OCI-LY1 (cell line): ENCODE results near the gene CCR7.

Source experiments
- EZH2 ChIP-seq: fragments of 200-600 bp; sonication (generic), shearing (Covaris generic); IDR thresholded peaks from 2 replicates; pipeline ENCODE4 v1.8.0; 2017; ENCODE audit warnings: borderline replicate concordance, mixed run types, mild to moderate bottlenecking, antibody characterized with exemption, low read length, moderate library complexity, mixed read lengths
- TF ChIP-seq, protein P1 (sequence below): fragments of 200-600 bp; sonication (generic), shearing (Covaris generic); IDR thresholded peaks from 2 replicates; pipeline ENCODE4 v1.5.1; 2017; ENCODE audit warnings: mild to moderate bottlenecking, antibody characterized with exemption, low read length, moderate library complexity, mixed read lengths

DNA sequence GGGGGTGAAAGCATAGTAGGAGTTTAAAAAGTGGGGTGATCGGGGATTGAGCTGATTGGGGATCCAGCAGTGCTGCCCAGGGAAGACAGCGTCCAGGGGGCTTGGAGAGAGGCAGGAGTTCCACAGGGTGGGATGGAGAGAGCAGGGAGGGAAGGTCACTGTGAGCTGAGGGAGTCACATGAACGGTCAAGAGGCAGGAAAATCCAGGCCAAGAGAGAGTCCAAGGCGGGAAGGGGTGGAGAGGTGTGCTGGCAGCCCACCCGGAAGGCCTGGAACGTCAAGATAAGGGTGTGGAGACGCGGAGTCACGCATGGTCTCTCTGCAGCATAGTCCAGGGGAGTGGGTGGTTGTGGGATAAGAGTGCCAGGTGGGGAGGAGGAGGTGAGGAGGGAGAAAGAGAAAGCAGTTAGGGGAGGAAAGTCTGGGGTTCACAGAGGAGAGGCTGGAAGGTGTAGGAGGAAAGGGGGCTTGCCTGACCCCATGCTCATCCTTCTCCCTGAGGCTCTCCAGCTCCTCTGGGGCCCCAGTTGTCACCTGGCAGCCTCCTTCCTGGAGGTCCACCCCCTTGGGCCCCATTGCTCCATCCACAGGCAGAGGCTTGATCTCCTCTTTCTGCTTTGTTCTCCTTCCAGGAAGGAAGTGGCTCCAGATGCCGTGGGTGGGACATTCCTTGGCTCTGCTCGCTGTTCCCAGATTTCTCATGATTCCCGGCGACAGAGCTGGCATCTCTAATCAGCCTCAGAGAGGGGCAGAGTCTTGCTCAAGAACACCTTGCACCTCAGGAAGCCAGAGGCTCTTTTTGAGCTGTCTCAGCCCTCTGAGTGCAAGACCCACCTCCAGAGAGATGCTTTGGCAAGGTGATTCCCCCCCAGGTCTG is 28.7 kb downstream of the CCR7 start:
- no peak for TF ChIP-seq EZH2
- TF ChIP-seq, protein P1, sequence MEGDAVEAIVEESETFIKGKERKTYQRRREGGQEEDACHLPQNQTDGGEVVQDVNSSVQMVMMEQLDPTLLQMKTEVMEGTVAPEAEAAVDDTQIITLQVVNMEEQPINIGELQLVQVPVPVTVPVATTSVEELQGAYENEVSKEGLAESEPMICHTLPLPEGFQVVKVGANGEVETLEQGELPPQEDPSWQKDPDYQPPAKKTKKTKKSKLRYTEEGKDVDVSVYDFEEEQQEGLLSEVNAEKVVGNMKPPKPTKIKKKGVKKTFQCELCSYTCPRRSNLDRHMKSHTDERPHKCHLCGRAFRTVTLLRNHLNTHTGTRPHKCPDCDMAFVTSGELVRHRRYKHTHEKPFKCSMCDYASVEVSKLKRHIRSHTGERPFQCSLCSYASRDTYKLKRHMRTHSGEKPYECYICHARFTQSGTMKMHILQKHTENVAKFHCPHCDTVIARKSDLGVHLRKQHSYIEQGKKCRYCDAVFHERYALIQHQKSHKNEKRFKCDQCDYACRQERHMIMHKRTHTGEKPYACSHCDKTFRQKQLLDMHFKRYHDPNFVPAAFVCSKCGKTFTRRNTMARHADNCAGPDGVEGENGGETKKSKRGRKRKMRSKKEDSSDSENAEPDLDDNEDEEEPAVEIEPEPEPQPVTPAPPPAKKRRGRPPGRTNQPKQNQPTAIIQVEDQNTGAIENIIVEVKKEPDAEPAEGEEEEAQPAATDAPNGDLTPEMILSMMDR = no peak
